GM12891 (cell line): Measurements from ENCODE around the gene PREX1.
"Not testable (repeated sequence)": the region's sequence is repeated elsewhere in the genome, so short reads cannot be mapped to it uniquely, and the experiment has no call there.

Experiments
- DNase-seq: peaks from one replicate; pipeline ENCODE4 v3.0.0; 2011; ENCODE audit warnings: low spot score; ENCODE audit not compliant: insufficient read length
- FAIRE-seq: peaks from 2 replicates; lab custom pipeline; 2011; peaks lifted over from hg19 to GRCh38; lab: Jason Lieb, UNC
- PAX5 ChIP-seq: IDR thresholded peaks from 2 replicates; pipeline ENCODE4 v1.6.1; 2011; ENCODE audit warnings: low read length, moderate library complexity, mild to moderate bottlenecking; ENCODE audit not compliant: insufficient read depth, severe bottlenecking
- POLR2A ChIP-seq: IDR thresholded peaks from 2 replicates; pipeline ENCODE4 v1.6.1; 2011; ENCODE audit warnings: low read depth, low read length, control low read depth
- POLR2AphosphoS5 ChIP-seq: IDR thresholded peaks from 2 replicates; pipeline ENCODE4 v1.6.1; 2011; ENCODE audit warnings: low read depth, low read length, control low read depth
- POU2F2 ChIP-seq: IDR thresholded peaks from 2 replicates; pipeline ENCODE4 v1.6.1; 2011; ENCODE audit warnings: low read depth, mild to moderate bottlenecking, control low read depth, low read length, moderate library complexity
- SPI1 ChIP-seq: IDR thresholded peaks from 2 replicates; pipeline ENCODE4 v1.6.1; 2011; ENCODE audit warnings: low read depth, low read length, control low read depth
- TAF1 ChIP-seq: IDR thresholded peaks from 2 replicates; pipeline ENCODE4 v1.6.1; 2011; ENCODE audit warnings: low read depth, low read length, control low read depth

Gene PREX1

GRCh38 chr20:48779435-48779834 lies 48.4 kb downstream of the PREX1 start:
- TF ChIP-seq PAX5 (no peak), POLR2A (no peak), SPI1 (no peak), POLR2AphosphoS5 (no peak), POU2F2 (no peak), TAF1 (no peak)
- FAIRE-seq (no peak), DNase-seq (no peak)

- no peak for FAIRE-seq
Measured at GRCh38 chr20:48777821-48778220, 50.0 kb downstream of the PREX1 start.

DNA sequence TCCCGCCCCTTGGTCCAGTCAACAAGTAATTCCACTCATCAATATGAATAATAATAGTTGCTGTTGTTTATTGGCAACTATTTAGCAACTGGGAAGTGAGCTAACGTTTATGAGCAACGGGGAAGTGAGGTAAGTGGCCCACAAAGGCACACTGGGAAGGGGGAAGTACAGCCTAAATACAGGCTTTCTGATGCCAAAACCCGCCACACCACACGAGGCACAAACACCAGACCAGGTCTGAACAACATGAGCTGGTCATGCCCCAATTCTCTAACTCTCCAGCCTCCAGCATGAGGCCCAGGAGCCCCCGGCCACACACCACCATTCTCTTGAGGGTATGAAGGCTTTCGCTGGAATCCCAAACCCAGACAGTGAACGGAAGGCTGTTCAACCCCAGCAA lies 50.8 kb downstream of the PREX1 start:
- FAIRE-seq = no peak
- TF ChIP-seq POU2F2 (no peak), PAX5 (no peak), TAF1 (no peak), SPI1 (no peak), POLR2A (no peak), POLR2AphosphoS5 (no peak)
- no peak for DNase-seq

More at GRCh38 chr20:48777821-48778220, 50.0 kb downstream of the PREX1 start:
- no peak for TF ChIP-seq PAX5
- DNase-seq = no peak

GRCh38 chr20:48776306-48776705 lies 51.5 kb downstream of the PREX1 start:
- FAIRE-seq (no peak), DNase-seq (no peak)
- TF ChIP-seq POLR2AphosphoS5 (no peak), SPI1 (no peak), TAF1 (no peak), POLR2A (no peak)

DNA sequence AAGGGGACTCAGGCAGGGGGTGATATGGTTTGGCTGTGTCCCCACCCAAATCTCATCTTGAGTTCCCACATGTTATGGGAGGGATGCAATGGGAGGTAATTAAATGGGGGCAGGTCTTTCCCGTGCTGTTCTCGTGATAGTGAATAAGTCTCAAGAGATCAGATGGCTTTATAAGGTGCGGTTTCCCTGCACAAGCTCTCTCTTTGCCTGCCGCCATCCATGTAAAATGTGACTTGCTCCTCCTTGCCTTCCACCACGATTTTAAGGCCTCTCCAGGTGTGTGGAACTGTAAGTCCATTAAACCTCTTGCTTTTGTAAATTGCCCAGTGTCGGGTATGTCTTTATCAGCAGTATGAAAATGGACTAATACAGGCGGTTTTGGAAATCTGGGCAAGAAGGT lies 52.3 kb downstream of the PREX1 start:
- DNase-seq, FAIRE-seq: not testable (repeated sequence)

DNA sequence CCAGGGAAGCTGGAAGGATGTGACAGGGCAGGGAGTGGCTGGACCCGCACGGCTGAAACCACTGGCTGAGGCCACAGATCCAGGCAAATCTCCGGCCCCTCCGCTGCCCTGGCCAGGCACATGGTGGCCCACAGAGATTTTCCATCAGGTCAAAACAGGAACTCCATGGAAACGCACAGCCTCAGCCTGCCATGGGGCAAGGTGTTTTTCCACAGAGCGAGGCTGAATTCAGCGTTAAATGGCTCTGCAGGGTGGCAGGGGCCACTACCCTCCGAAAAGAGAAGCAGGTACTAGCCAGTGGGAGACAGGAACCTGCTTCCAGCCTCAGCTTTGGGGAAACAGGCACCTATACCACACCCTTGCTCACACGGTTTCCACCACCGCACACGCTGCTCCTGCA lies 53.1 kb downstream of the PREX1 start:
- DNase-seq (no peak), FAIRE-seq (no peak)
- TF ChIP-seq PAX5 = no peak
- no peak for TF ChIP-seq POU2F2
- TF ChIP-seq POLR2A = no peak
- TF ChIP-seq TAF1 = no peak
- no peak for TF ChIP-seq SPI1
- TF ChIP-seq POLR2AphosphoS5 = no peak

GRCh38 chr20:48773837-48774418 lies 53.9 kb downstream of the PREX1 start:
- FAIRE-seq (no peak), DNase-seq (no peak)
- TF ChIP-seq POLR2AphosphoS5 (0 out of 2 replicates have a peak, but pooled peaks have one; percentile 20), PAX5 (no peak)

GRCh38 chr20:48772183-48772976 lies 55.4 kb downstream of the PREX1 start:
- no peak for DNase-seq
- TF ChIP-seq POLR2AphosphoS5 (no peak), SPI1 (peak; percentile 80), POU2F2 (no peak), TAF1 (no peak), POLR2A (no peak)
- peak; percentile 69 for FAIRE-seq

DNA sequence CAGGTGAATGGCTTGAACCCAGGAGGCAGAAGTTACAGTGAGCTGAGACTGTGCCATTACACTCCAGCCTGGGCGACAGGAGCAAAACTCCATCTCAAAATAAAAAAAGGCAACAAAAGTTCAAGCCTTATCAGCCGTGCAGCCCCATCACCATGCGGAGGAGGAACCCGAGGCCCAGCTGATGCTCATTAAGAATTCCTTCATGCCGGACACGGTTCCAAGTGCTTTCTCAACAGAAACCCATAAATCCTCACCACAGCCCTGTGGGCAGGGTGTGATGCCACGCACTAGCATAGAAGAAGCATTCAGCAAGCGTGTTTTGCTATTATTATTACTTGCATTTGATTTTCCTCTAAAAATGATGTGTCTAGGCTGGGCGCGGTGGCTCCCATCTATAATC lies 56.3 kb downstream of the PREX1 start:
- DNase-seq (no peak), FAIRE-seq (no peak)
- TF ChIP-seq SPI1 = no peak
- no peak for TF ChIP-seq POLR2A
- no peak for TF ChIP-seq POU2F2
- TF ChIP-seq POLR2AphosphoS5 = no peak
- TF ChIP-seq PAX5 = no peak
- TF ChIP-seq TAF1 = no peak

DNA sequence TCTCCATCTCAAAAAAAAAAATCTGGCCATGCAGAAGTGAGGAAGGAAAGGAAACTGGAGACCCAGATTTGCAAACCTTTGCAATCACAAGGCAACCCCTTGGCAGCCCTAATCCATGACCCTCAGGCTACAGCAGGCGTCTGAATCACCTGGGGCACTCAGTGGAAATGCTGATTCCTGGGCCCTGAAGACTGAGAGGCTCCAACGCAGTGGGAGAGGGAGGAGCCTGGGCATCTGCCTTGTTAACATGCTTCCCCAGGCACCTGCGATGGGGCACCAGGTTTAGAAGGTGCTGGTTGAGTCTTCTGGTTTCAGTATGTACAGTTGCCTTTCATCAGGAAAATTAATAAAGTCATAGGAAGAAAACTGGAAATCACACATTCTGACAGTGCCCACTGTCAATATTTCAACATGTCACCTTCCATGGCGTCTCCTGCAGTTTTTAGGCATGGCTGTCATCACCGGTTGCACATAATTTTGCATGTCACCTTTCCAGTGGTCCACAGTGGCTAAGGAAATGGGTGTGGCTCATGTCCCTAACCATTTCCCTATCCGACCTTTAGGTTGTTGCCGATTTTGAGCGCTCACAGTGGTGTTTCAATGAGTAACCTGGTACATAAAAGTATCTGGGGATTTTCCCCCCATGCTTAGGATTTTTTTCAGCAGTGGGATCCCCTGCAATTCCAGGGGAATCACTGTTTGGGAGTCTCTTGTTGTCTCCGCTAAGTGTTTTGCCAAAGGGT lies 56.9 kb downstream of the PREX1 start:
- FAIRE-seq (no peak), DNase-seq (no peak)
- TF ChIP-seq SPI1 (no peak), POU2F2 (no peak), POLR2A (no peak), POLR2AphosphoS5 (no peak), TAF1 (no peak), PAX5 (no peak)
